ENCODE data around the gene PRKG1.
"Not testable (repeated sequence)": the region's sequence is repeated elsewhere in the genome, so short reads cannot be mapped to it uniquely, and the experiment has no call there.

GRCh38 chr10:51758838-51759237 is 684.6 kb downstream of the PRKG1 start:
- TF ChIP-seq ETV6 (CRISPR knock-in tag; IDR thresholded peaks at IDR 0.05); CTCF (IDR thresholded peaks at IDR 0.05); TCF7 (CRISPR knock-in tag; IDR thresholded peaks at IDR 0.05; ENCODE audit: low read depth); JUN (CRISPR knock-in tag; IDR thresholded peaks at IDR 0.05): not testable (repeated sequence)

Data from WTC11 (cell line).